ENCODE results near the gene NCOA5.

The NCOA5 gene

GRCh38 chr20:46030284-46031013 lies 59.3 kb downstream of the NCOA5 start:
- Histone ChIP-seq H3K4me1 (ENCODE audit: insufficient read depth, low read length) (peaks cover 24% of the 10 kb centered on the region), H3K9me3 (ENCODE audit: low read length) (no peaks in the 10 kb centered on the region), H3K27me3 (ENCODE audit: insufficient read depth, low read length) (peaks cover 41% of the 10 kb centered on the region), H3K36me3 (ENCODE audit: insufficient read depth, low read length) (no peaks in the 10 kb centered on the region), H3K4me3 (ENCODE audit: low read length) (no peak overlapping the region), H2AFZ (ENCODE audit: low read depth, low read length) (no peak overlapping the region)

GRCh38 chr20:46028772-46029371 lies 60.9 kb downstream of the NCOA5 start, which contains the start of gene SLC12A5:
Gene SLC12A5 (plus strand): TSS chr20:46029215. CDS start chr20:46029345, 130 bp downstream.
- Histone ChIP-seq H3K27me3 (ENCODE audit: insufficient read depth, low read length) (peaks cover 33% of the 10 kb centered on the region), H3K4me1 (ENCODE audit: insufficient read depth, low read length) (peaks cover 27% of the 10 kb centered on the region), H3K4me3 (ENCODE audit: low read length) (peak within 1 kb of the TSS; percentile 5), H3K9me3 (ENCODE audit: low read length) (no peaks in the 10 kb centered on the region), H3K36me3 (ENCODE audit: insufficient read depth, low read length) (no peaks in the 10 kb centered on the region), H2AFZ (ENCODE audit: low read depth, low read length) (no peak within 1 kb of the TSS)

GRCh38 chr20:46028110-46028509 lies 61.7 kb downstream of the NCOA5 start:
- Histone ChIP-seq H3K4me1 (ENCODE audit: insufficient read depth, low read length) (peaks cover 27% of the 10 kb centered on the region), H3K4me3 (ENCODE audit: low read length) (no peak overlapping the region), H2AFZ (ENCODE audit: low read depth, low read length) (no peak overlapping the region), H3K36me3 (ENCODE audit: insufficient read depth, low read length) (no peaks in the 10 kb centered on the region), H3K27me3 (ENCODE audit: insufficient read depth, low read length) (peaks cover 28% of the 10 kb centered on the region), H3K9me3 (ENCODE audit: low read length) (no peaks in the 10 kb centered on the region)

- peaks cover 31% of the 10 kb centered on the region for H3K4me1 ChIP-seq (ENCODE audit: insufficient read depth, low read length)
- H3K9me3 ChIP-seq (ENCODE audit: low read length), result no peaks in the 10 kb centered on the region
- peaks cover 22% of the 10 kb centered on the region for H3K27me3 ChIP-seq (ENCODE audit: insufficient read depth, low read length)
- no peaks in the 10 kb centered on the region for H3K36me3 ChIP-seq (ENCODE audit: insufficient read depth, low read length)
- no peak overlapping the region for H2AFZ ChIP-seq (ENCODE audit: low read depth, low read length)
- no peak overlapping the region for H3K4me3 ChIP-seq (ENCODE audit: low read length)
Measured at GRCh38 chr20:46027245-46027853, 62.4 kb downstream of the NCOA5 start.

- Histone ChIP-seq H3K4me1 (ENCODE audit: insufficient read depth, low read length) (peaks cover 20% of the 10 kb centered on the region), H3K9me3 (ENCODE audit: low read length) (no peaks in the 10 kb centered on the region), H3K27me3 (ENCODE audit: insufficient read depth, low read length) (peaks cover 8% of the 10 kb centered on the region), H2AFZ (ENCODE audit: low read depth, low read length) (no peak overlapping the region), H3K4me3 (ENCODE audit: low read length) (no peak overlapping the region), H3K36me3 (ENCODE audit: insufficient read depth, low read length) (no peaks in the 10 kb centered on the region)
Measured at GRCh38 chr20:46025376-46025783, 64.4 kb downstream of the NCOA5 start.

- no peaks in the 10 kb centered on the region for H3K36me3 ChIP-seq (ENCODE audit: insufficient read depth, low read length)
- H2AFZ ChIP-seq (ENCODE audit: low read depth, low read length), result no peak overlapping the region
- no peaks in the 10 kb centered on the region for H3K27me3 ChIP-seq (ENCODE audit: insufficient read depth, low read length)
- H3K4me1 ChIP-seq (ENCODE audit: insufficient read depth, low read length), result peaks cover 20% of the 10 kb centered on the region
- H3K4me3 ChIP-seq (ENCODE audit: low read length), result no peak overlapping the region
- H3K9me3 ChIP-seq (ENCODE audit: low read length), result no peaks in the 10 kb centered on the region
Measured at GRCh38 chr20:46023999-46024398, 65.8 kb downstream of the NCOA5 start.

- Histone ChIP-seq H3K4me1 (ENCODE audit: insufficient read depth, low read length) (peaks cover 20% of the 10 kb centered on the region), H2AFZ (ENCODE audit: low read depth, low read length) (no peak overlapping the region), H3K27me3 (ENCODE audit: insufficient read depth, low read length) (no peaks in the 10 kb centered on the region), H3K36me3 (ENCODE audit: insufficient read depth, low read length) (no peaks in the 10 kb centered on the region), H3K9me3 (ENCODE audit: low read length) (no peaks in the 10 kb centered on the region), H3K4me3 (ENCODE audit: low read length) (no peak overlapping the region)
Measured at GRCh38 chr20:46023148-46023484, 66.6 kb downstream of the NCOA5 start.

GRCh38 chr20:46022411-46023147 lies 67.2 kb downstream of the NCOA5 start:
- peak overlapping the region; percentile 71 for H3K4me3 ChIP-seq (ENCODE audit: low read length)
- no peaks in the 10 kb centered on the region for H3K36me3 ChIP-seq (ENCODE audit: insufficient read depth, low read length)
- H3K27me3 ChIP-seq (ENCODE audit: insufficient read depth, low read length), result no peaks in the 10 kb centered on the region
- H3K4me1 ChIP-seq (ENCODE audit: insufficient read depth, low read length), result peaks cover 20% of the 10 kb centered on the region
- no peak overlapping the region for H2AFZ ChIP-seq (ENCODE audit: low read depth, low read length)
- H3K9me3 ChIP-seq (ENCODE audit: low read length), result no peaks in the 10 kb centered on the region

GRCh38 chr20:46021361-46022359 lies 68.1 kb downstream of the NCOA5 start:
- H2AFZ ChIP-seq (ENCODE audit: low read depth, low read length), result peak overlapping the region; percentile 51
- no peaks in the 10 kb centered on the region for H3K27me3 ChIP-seq (ENCODE audit: insufficient read depth, low read length)
- H3K9me3 ChIP-seq (ENCODE audit: low read length), result no peaks in the 10 kb centered on the region
- H3K4me3 ChIP-seq (ENCODE audit: low read length), result peak overlapping the region; percentile 71
- H3K4me1 ChIP-seq (ENCODE audit: insufficient read depth, low read length), result peaks cover 20% of the 10 kb centered on the region
- H3K36me3 ChIP-seq (ENCODE audit: insufficient read depth, low read length), result no peaks in the 10 kb centered on the region

- no peaks in the 10 kb centered on the region for H3K27me3 ChIP-seq (ENCODE audit: insufficient read depth, low read length)
- H3K4me3 ChIP-seq (ENCODE audit: low read length), result no peak overlapping the region
- H3K9me3 ChIP-seq (ENCODE audit: low read length), result no peaks in the 10 kb centered on the region
- H2AFZ ChIP-seq (ENCODE audit: low read depth, low read length), result no peak overlapping the region
- peaks cover 11% of the 10 kb centered on the region for H3K4me1 ChIP-seq (ENCODE audit: insufficient read depth, low read length)
- no peaks in the 10 kb centered on the region for H3K36me3 ChIP-seq (ENCODE audit: insufficient read depth, low read length)
Measured at GRCh38 chr20:46020555-46020954, 69.2 kb downstream of the NCOA5 start.

- H3K9me3 ChIP-seq (ENCODE audit: low read length), result no peaks in the 10 kb centered on the region
- no peaks in the 10 kb centered on the region for H3K36me3 ChIP-seq (ENCODE audit: insufficient read depth, low read length)
- no peak overlapping the region for H3K4me3 ChIP-seq (ENCODE audit: low read length)
- H3K4me1 ChIP-seq (ENCODE audit: insufficient read depth, low read length), result peaks cover 7% of the 10 kb centered on the region
- H2AFZ ChIP-seq (ENCODE audit: low read depth, low read length), result no peak overlapping the region
- no peaks in the 10 kb centered on the region for H3K27me3 ChIP-seq (ENCODE audit: insufficient read depth, low read length)
Measured at GRCh38 chr20:46018611-46019010, 71.2 kb downstream of the NCOA5 start.

- Histone ChIP-seq H3K4me1 (ENCODE audit: insufficient read depth, low read length) (peaks cover 7% of the 10 kb centered on the region), H3K36me3 (ENCODE audit: insufficient read depth, low read length) (no peaks in the 10 kb centered on the region), H2AFZ (ENCODE audit: low read depth, low read length) (no peak overlapping the region), H3K4me3 (ENCODE audit: low read length) (no peak overlapping the region), H3K27me3 (ENCODE audit: insufficient read depth, low read length) (no peaks in the 10 kb centered on the region), H3K9me3 (ENCODE audit: low read length) (no peaks in the 10 kb centered on the region)
Measured at GRCh38 chr20:46018112-46018511, 71.7 kb downstream of the NCOA5 start.

All from neuron (in vitro differentiated cells).